Endothelial cell of umbilical vein (primary cell): ENCODE measurements around the gene NUP62CL. TPM values are rescaled to one million over a fixed set of nuclear protein-coding genes. Genes with fewer than 3 reads are reported as not detected.
"Not testable (repeated sequence)": the region's sequence is repeated elsewhere in the genome, so short reads cannot be mapped to it uniquely, and the experiment has no call there.

Experiments
- BruUV-seq: library from RNA; stranded (reverse); fragments of 400-500 nt; replicated peaks from 2 replicates; lab custom pipeline; 2021; lab: Mats Ljungman, UMichigan
- CTCF ChIA-PET: fragments of 300-600, 350-600 bp; sonication (Branson Sonifier 250); formaldehyde crosslinking; loops from one replicate; lab custom pipeline; 2021; ENCODE audit warnings: antibody characterized with exemption, inconsistent platforms; lab: Charles Lee
- POLR2A ChIA-PET: fragments of 300-600, 350-600 bp; sonication (Branson Sonifier 250); formaldehyde crosslinking; loops from one replicate; lab custom pipeline; 2021; ENCODE audit warnings: antibody characterized with exemption, inconsistent platforms; lab: Charles Lee
- DNase-seq: peaks from one replicate; pipeline ENCODE4 v3.0.0-alpha.2; 2011; ENCODE audit warnings: low read depth, low spot score
- FAIRE-seq: peaks from 2 replicates; lab custom pipeline; 2011; peaks lifted over from hg19 to GRCh38; lab: Jason Lieb, UNC
- H2AFZ ChIP-seq: 2 replicates; pipeline ENCODE4 v1.6.0; 2012; ENCODE audit warnings: low read depth, low read length, control low read depth, inconsistent platforms
- H3K27ac ChIP-seq: 2 replicates; pipeline ENCODE4 v1.5.1; 2011; ENCODE audit warnings: low read depth, mild to moderate bottlenecking, control low read depth, low read length, moderate library complexity; ENCODE audit not compliant: insufficient read depth
- H3K27me3 ChIP-seq, 2 experiments: 2 replicates each; pipeline versions ENCODE4 v1.6.0 to v1.6.1; 2011; ENCODE audit warnings: low read length in 2 of 2, mixed read lengths in 1 of 2; ENCODE audit not compliant: control insufficient read depth in 2 of 2, insufficient read depth in 2 of 2
- H3K36me3 ChIP-seq, 2 experiments: 2 replicates in 1 of 2; 3 replicates in 1 of 2; pipeline ENCODE4 v1.5.1; 2011; ENCODE audit warnings: low read length in 2 of 2, mild to moderate bottlenecking in 1 of 2, moderate library complexity in 1 of 2; ENCODE audit not compliant: control insufficient read depth in 2 of 2, insufficient read depth in 2 of 2; ENCODE audit errors: extremely low read depth in 1 of 2
- H3K4me1 ChIP-seq: 3 replicates; pipeline ENCODE4 v1.5.1; 2011; ENCODE audit warnings: mild to moderate bottlenecking, low read length; ENCODE audit not compliant: control insufficient read depth, insufficient read depth; ENCODE audit errors: extremely low read depth
- H3K4me2 ChIP-seq: 2 replicates; pipeline ENCODE4 v1.6.1; 2011; ENCODE audit warnings: low read length, control low read depth, mixed read lengths; ENCODE audit not compliant: insufficient read depth
- H3K4me3 ChIP-seq, 3 experiments: fragments of 200-600 bp in 1 of 3; sonication (generic), shearing (Covaris generic) in 1 of 3; replicated peaks in 1 of 3; 2 replicates each; pipeline ENCODE4 v1.5.1; 2011 to 2016; ENCODE audit warnings: control low read depth in 3 of 3, low read length in 3 of 3, mild to moderate bottlenecking in 2 of 3, inconsistent platforms in 1 of 3, low read depth in 1 of 3, moderate library complexity in 1 of 3; ENCODE audit not compliant: insufficient read depth in 1 of 3
- H3K79me2 ChIP-seq: 2 replicates; pipeline ENCODE4 v1.6.0; 2012; ENCODE audit warnings: low read length, inconsistent platforms; ENCODE audit not compliant: control insufficient read depth, insufficient read depth
- H3K9ac ChIP-seq: replicated peaks from 2 replicates; pipeline ENCODE3; 2011; ENCODE audit warnings: low read length, control low read depth; ENCODE audit not compliant: insufficient read depth; ENCODE audit errors: extremely low read depth
- H3K9me1 ChIP-seq: replicated peaks from 3 replicates; pipeline ENCODE4 v1.6.0; 2011; ENCODE audit warnings: mild to moderate bottlenecking, low read length; ENCODE audit not compliant: control insufficient read depth, insufficient read depth; ENCODE audit errors: extremely low read depth
- H3K9me3 ChIP-seq: replicated peaks from 2 replicates; pipeline ENCODE4 v1.5.1; 2012; ENCODE audit warnings: low read length, inconsistent platforms; ENCODE audit not compliant: control insufficient read depth, insufficient read depth
- H4K20me1 ChIP-seq: replicated peaks from 2 replicates; pipeline ENCODE3; 2011; ENCODE audit warnings: mild to moderate bottlenecking, low read length; ENCODE audit not compliant: control insufficient read depth, insufficient read depth; ENCODE audit errors: extremely low read depth
- EZH2 ChIP-seq: IDR thresholded peaks from 2 replicates; pipeline ENCODE4 v1.6.1; 2012; ENCODE audit warnings: borderline replicate concordance, low read depth, mild to moderate bottlenecking, moderate library complexity, low read length, inconsistent platforms; ENCODE audit not compliant: severe bottlenecking
- FOS ChIP-seq: IDR thresholded peaks from 2 replicates; pipeline ENCODE4 v1.6.1; 2011; ENCODE audit warnings: mild to moderate bottlenecking, low read length, moderate library complexity, borderline replicate concordance; ENCODE audit not compliant: insufficient read depth
- GATA2 ChIP-seq: IDR thresholded peaks from 2 replicates; pipeline ENCODE4 v1.7.0; 2011; ENCODE audit warnings: low read depth, mild to moderate bottlenecking, moderate library complexity, mixed read lengths, low read length; ENCODE audit not compliant: insufficient read length, insufficient read depth
- JUN ChIP-seq: IDR thresholded peaks from 2 replicates; pipeline ENCODE4 v1.6.1; 2011; ENCODE audit warnings: borderline replicate concordance, low read depth; ENCODE audit not compliant: insufficient read length, insufficient read depth
- MYC ChIP-seq: IDR thresholded peaks from one replicate; pipeline ENCODE4 v1.6.1; 2011; ENCODE audit warnings: mild to moderate bottlenecking, low read depth, low read length
- POLR2A ChIP-seq: IDR thresholded peaks from 2 replicates; pipeline ENCODE4 v1.6.1; 2012; ENCODE audit warnings: low read depth, mild to moderate bottlenecking, control low read depth, low read length
- POLR2AphosphoS5 ChIP-seq: IDR thresholded peaks from 2 replicates; pipeline ENCODE4 v1.6.1; 2012; ENCODE audit warnings: low read depth, mild to moderate bottlenecking, control low read depth, low read length, moderate library complexity; ENCODE audit not compliant: insufficient read depth
- dilution Hi-C: fragments of 300-500 bp; cut with MboI; formaldehyde crosslinking; loops from one replicate; pipeline ENCODE4 v1.15.0; 2019; ENCODE audit warnings: low sequenced_read_pairs; ENCODE audit not compliant: extremely low pct_ligation_motif_present
- intact Hi-C: fragments of 100-400 bp; cut with micrococcal nuclease; formaldehyde crosslinking; loops from one replicate; pipeline ENCODE4 v1.10.0; 2022
- polyA plus RNA-seq, 4 experiments: library from polyadenylated mRNA; depleted of rRNA in 3 of 4; stranded (reverse) in 3 of 4; unstranded in 1 of 4; fragments of >200 nt; gene quantifications; 2 replicates each; pipeline versions ENCODE4 v1.2.1 to v1.2.3, GENCODE V29; 2011 to 2012; ENCODE audit warnings: missing spikeins in 1 of 4
- total RNA-seq: library from RNA; stranded (reverse); gene quantifications from 2 replicates; pipeline ENCODE4 v1.2.3, GENCODE V29; 2021
- TF ChIP-seq, protein P1 (sequence below), 2 donors: IDR thresholded peaks; 1 replicate in 1 of 2; 2 replicates in 1 of 2; pipeline ENCODE4 v1.5.1; 2011; ENCODE audit warnings: low read length in 2 of 2, mild to moderate bottlenecking in 2 of 2, moderate library complexity in 2 of 2, control low read depth in 1 of 2, inconsistent platforms in 1 of 2, low read depth in 1 of 2; ENCODE audit not compliant: insufficient read depth in 1 of 2; ENCODE audit errors: extremely low read depth in 1 of 2
- TF ChIP-seq, protein P2 (sequence below): IDR thresholded peaks from 2 replicates; pipeline ENCODE4 v1.6.1; 2011; ENCODE audit not compliant: insufficient read depth, insufficient read length

Gene NUP62CL
- total and polyA plus RNA-seq, 2 donors (not counting 3 experiments of a cell fraction or from before 2014, with no cell fraction given) = not detected

DNA sequence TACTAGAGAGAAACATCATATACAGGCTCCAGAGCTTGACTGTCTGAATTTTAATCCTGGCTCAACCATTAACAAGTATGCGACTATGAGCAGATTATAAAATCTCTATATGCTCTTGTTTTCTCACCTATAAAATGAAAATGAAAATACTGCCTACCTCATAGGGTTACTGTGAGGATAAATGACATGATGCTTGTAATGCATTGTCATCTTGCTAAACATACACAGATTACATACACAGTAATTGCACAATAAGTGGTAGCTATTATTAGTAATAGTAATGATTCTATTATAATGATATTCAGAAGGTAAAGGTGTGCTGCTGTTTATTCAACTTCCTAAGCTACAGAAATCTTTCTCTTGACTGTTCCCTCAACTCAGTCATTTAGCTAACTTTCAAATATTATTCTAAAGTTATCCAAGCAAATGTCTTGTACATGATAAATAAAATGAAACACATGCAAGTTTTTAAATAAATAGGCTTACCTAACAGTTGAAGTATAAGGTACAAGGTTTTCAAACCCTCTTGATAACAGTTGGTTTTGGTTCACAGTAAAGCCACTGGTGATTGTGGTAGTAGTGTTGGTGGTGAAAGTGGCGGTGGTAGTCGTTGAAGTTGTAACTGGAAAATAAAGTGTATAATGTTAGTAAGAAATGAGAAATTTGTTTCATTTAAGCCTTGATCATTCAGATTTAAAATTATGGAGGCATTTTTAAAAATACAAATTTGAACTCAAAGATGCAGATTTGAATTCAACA lies 38.9 kb downstream of the NUP62CL start:
- Histone ChIP-seq H2AFZ (no peak overlapping the region), H3K4me2 (no peak overlapping the region), H3K4me3 (no peak overlapping the region), H3K9me3 (no peaks in the 10 kb centered on the region), H3K27ac (no peak overlapping the region), H3K9ac (no peak overlapping the region), H3K27me3 (no peaks in the 10 kb centered on the region), H3K79me2 (no peaks in the 10 kb centered on the region), H3K9me1 (no peaks in the 10 kb centered on the region), H4K20me1 (no peaks in the 10 kb centered on the region), H3K4me1 (no peaks in the 10 kb centered on the region), H3K36me3 (no peaks in the 10 kb centered on the region)
- DNase-seq (no peak), FAIRE-seq (no peak)
- TF ChIP-seq POLR2AphosphoS5 (no peak), EZH2 (no peak), POLR2A (no peak), FOS (no peak), JUN (no peak), MYC (no peak), GATA2 (no peak)
- TF ChIP-seq, protein P1, sequence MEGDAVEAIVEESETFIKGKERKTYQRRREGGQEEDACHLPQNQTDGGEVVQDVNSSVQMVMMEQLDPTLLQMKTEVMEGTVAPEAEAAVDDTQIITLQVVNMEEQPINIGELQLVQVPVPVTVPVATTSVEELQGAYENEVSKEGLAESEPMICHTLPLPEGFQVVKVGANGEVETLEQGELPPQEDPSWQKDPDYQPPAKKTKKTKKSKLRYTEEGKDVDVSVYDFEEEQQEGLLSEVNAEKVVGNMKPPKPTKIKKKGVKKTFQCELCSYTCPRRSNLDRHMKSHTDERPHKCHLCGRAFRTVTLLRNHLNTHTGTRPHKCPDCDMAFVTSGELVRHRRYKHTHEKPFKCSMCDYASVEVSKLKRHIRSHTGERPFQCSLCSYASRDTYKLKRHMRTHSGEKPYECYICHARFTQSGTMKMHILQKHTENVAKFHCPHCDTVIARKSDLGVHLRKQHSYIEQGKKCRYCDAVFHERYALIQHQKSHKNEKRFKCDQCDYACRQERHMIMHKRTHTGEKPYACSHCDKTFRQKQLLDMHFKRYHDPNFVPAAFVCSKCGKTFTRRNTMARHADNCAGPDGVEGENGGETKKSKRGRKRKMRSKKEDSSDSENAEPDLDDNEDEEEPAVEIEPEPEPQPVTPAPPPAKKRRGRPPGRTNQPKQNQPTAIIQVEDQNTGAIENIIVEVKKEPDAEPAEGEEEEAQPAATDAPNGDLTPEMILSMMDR (IDR thresholded peaks at IDR 0.05; ENCODE audit: extremely low read depth in 1 of 2, insufficient read depth in 1 of 2, low read depth in 1 of 2, low read length in 2 of 2) = no peak
- TF ChIP-seq, protein P2, sequence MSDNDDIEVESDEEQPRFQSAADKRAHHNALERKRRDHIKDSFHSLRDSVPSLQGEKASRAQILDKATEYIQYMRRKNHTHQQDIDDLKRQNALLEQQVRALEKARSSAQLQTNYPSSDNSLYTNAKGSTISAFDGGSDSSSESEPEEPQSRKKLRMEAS = no peak
- POLR2A ChIA-PET = no interaction called here
- CTCF ChIA-PET = no interaction called here
- intact Hi-C loops (no loop called here), dilution Hi-C loops (no loop called here)
- BruUV-seq = no TSS peak

DNA sequence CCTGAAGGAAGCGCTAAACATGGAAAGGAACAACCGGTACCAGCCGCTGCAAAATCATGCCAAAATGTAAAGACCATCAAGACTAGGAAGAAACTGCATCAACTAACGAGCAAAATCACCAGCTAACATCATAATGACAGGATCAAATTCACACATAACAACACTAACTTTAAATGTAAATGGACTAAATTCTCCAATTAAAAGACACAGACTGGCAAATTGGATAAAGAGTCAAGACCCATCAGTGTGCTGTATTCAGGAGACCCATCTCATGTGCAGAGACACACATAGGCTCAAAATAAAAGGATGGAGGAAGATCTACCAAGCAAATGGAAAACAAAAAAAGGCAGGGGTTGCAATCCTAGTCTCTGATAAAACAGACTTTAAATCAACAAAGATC lies 48.6 kb downstream of the NUP62CL start:
- not testable (repeated sequence) for FAIRE-seq, H3K4me1 ChIP-seq

More for the DNA sequence above, 48.6 kb downstream of the NUP62CL start:
- POLR2A ChIA-PET, H3K9me1 ChIP-seq, CTCF ChIA-PET, DNase-seq, H3K36me3 ChIP-seq, H3K9me3 ChIP-seq, H3K27ac ChIP-seq, H4K20me1 ChIP-seq, H3K4me2 ChIP-seq, BruUV-seq, intact Hi-C loops, H3K9ac ChIP-seq, H3K4me3 ChIP-seq, H3K27me3 ChIP-seq, dilution Hi-C loops, H2AFZ ChIP-seq, H3K79me2 ChIP-seq: not testable (repeated sequence)
